Frontal cortex (tissue), 1 donor: Measurements from ENCODE around the gene SPINK2. TPM values are rescaled to one million over a fixed set of nuclear protein-coding genes. Genes with fewer than 3 reads are reported as not detected.

Experiments used
- small RNA-seq: library from RNA; depleted of rRNA; stranded (forward); fragments of <200 nt; gene quantifications from one replicate; pipeline ENCODE3, GENCODE V24; 2014
- total RNA-seq: library from RNA; depleted of rRNA; stranded (reverse); fragments of >200 nt; gene quantifications from one replicate; pipeline ENCODE4 v1.2.3, GENCODE V29; 2014

The SPINK2 gene
- total RNA-seq, 1 donor from 2014 or later, result not detected

Small RNA genes lying within 50 kb of the gene (small RNA-seq; reads per million reads assigned to genes)
- gene RF00017, result not detected
- gene RF00019, result not detected
- gene RN7SL357P, result not detected
- gene RN7SL492P, result not detected

Other genes with a start within 250 kb of the SPINK2 start
- gene HOPX, start 140.4 kb downstream of the SPINK2 start, total RNA-seq, result 78.7 TPM
- gene REST, start 86.2 kb upstream of the SPINK2 start, total RNA-seq, result 6.9 TPM
- 19.6 TPM for gene NOA1, start 155.9 kb upstream of the SPINK2 start, total RNA-seq
- gene POLR2B, start 157.2 kb upstream of the SPINK2 start, total RNA-seq, result 247 TPM